LNCaP clone FGC (cell line): ENCODE results near the gene EPHA4.

Experiments
- DNase-seq: peaks from one replicate; pipeline ENCODE4 v3.0.0-alpha.2; 2011; ENCODE audit warnings: low read depth
- H3K4me3 ChIP-seq: 2 replicates; pipeline ENCODE4 v1.5.1; 2011; ENCODE audit warnings: mild to moderate bottlenecking, low read depth, low read length, control low read depth
- TF ChIP-seq, protein P1 (sequence below): IDR thresholded peaks from 2 replicates; pipeline ENCODE4 v1.5.1; 2012; ENCODE audit warnings: mild to moderate bottlenecking; ENCODE audit not compliant: control insufficient read depth, insufficient read depth; ENCODE audit errors: extremely low read depth

Gene EPHA4

DNA sequence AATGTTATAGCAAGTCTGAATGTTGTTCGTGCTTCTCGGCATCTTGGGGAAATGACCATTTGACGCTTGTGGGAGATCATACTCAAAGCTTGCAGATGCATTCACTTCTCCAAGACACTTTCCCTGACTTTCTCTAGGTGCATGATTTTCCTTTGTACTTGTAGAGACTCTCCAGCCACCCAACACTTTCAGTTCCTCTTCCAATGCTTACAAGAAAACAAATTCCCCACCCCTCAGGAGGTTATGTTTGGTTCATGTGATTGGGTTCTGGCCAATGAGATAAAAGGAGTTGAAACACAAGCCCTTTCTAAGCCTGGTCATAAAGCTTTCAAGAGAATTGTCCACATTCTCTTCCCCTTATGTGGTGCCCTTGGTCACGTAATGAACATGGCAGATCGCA lies 156.3 kb downstream of the EPHA4 start:
- TF ChIP-seq, protein P1, sequence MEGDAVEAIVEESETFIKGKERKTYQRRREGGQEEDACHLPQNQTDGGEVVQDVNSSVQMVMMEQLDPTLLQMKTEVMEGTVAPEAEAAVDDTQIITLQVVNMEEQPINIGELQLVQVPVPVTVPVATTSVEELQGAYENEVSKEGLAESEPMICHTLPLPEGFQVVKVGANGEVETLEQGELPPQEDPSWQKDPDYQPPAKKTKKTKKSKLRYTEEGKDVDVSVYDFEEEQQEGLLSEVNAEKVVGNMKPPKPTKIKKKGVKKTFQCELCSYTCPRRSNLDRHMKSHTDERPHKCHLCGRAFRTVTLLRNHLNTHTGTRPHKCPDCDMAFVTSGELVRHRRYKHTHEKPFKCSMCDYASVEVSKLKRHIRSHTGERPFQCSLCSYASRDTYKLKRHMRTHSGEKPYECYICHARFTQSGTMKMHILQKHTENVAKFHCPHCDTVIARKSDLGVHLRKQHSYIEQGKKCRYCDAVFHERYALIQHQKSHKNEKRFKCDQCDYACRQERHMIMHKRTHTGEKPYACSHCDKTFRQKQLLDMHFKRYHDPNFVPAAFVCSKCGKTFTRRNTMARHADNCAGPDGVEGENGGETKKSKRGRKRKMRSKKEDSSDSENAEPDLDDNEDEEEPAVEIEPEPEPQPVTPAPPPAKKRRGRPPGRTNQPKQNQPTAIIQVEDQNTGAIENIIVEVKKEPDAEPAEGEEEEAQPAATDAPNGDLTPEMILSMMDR, result no peak
- no peak overlapping the region for H3K4me3 ChIP-seq
- no peak for DNase-seq

DNA sequence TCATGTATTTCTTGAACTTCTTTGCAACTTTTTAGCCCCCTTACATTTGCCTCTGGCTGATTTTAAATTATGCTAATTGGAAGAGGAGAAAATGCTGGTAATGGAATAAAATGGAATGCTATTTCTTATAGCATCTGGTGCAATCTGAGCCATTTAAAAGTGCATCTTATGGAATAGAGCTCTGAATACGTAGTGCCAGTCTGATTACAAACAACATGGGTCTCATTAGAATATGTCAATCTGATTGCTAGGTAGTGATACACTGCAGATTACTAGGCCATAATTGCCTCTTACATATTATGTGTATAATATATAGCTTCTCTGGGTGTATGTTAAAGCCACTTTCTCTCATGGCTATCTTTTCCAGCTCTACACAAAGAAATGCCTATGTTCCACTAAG lies 159.1 kb downstream of the EPHA4 start:
- H3K4me3 ChIP-seq, result no peak overlapping the region
- TF ChIP-seq, protein P1, result no peak
- DNase-seq, result no peak

DNA sequence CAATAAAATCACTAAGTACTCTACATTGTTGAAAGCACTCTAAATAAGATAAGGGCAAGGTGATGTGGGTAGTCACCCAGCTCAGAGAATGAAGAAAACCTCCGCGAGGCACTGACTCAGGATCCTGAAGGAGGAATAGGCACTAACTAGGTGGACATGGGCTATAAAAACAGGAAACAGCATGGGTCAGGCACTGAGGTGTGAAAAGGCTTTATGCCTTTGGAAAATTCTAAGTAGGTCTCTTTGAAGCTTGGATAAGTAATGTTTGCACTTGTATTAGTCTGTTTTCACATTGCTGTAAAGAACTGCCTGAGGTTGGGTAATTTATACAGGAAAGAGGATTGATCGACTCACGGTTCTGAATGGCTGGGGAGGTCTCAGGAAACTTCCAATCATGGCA lies 161.6 kb downstream of the EPHA4 start:
- no peak overlapping the region for H3K4me3 ChIP-seq

DNA sequence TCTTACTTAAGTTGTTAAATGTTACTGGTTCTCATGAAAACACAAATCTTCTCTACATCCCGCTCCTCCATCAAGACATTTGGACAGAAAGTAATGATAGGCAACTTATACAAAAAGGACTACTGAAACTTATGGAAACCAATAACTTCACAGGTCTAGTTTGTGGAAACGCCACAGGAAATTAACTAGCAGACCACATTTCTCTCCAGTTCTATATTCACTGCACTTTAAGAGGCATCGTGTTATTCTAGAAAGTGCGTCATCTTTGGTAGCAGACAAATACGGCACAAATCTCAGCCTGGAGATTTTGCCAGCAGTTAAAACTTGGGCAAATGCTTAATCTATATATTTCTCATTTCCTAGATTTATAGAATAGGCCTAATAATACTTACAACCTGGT lies 164.3 kb downstream of the EPHA4 start:
- no peak for DNase-seq
- no peak overlapping the region for H3K4me3 ChIP-seq
- TF ChIP-seq, protein P1, result no peak

More for the DNA sequence above, 161.6 kb downstream of the EPHA4 start:
- DNase-seq, result no peak
- TF ChIP-seq, protein P1, result no peak

DNA sequence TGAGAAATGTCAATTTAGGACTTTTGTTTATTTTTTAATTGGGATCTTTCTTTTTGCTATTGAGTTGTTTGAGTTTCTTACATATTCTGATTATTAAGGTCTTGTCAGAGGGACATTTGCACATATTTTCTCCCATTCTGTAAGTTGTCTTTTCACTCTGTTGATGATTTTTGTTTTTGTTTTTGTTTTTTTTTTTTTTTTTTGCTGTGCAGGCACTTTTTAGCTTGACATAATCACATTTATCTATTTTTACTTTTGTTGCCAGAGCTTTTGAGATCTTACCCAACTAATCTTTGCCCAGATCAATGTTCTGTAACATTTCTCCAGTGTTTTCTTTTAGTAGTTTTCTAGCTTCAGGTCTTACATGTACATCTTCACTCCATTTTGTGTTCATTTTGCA lies 166.6 kb downstream of the EPHA4 start:
- no peak overlapping the region for H3K4me3 ChIP-seq
- DNase-seq, result no peak

DNA sequence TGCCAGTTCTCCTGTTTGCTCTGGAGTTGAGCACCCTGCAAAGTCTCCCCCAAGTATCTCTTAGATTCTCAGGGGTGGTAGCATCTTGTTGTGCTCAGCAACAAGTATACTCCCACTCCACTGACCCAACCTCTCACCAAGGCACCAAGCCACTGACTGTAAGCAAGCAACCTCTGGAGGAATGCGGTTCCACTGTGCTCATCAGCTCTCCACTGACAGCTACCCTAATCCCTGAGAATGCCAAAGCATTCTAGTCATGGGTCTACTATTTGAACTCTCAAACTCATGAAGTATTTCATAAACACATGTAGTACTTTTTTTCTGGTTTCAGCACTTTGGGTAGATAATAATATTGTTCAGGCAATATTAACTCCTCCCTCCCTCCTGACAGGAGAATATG lies 170.0 kb downstream of the EPHA4 start:
- no peak for DNase-seq

More for the DNA sequence above, 166.6 kb downstream of the EPHA4 start:
- TF ChIP-seq, protein P1, result no peak

DNA sequence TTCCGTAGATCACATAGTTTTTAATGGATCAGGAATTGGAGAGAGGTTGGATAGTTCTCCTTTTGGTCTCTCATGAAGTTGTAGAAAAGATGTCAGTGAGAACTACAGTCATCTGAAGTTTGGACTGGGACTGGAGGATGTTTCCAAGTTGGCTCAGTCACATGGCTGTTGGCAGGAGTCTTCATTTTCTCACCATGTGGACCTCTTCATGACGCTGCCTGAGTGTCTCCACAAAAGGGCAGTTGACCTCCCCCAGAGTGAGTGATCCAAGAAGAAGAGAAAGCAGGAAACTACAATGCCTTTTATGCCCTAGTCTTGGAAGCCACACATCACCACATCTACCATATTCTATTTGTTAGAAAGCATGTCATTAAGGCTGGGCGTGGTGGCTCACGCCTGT lies 171.7 kb downstream of the EPHA4 start:
- DNase-seq, result no peak
- TF ChIP-seq, protein P1, result no peak

More for the DNA sequence above, 170.0 kb downstream of the EPHA4 start:
- H3K4me3 ChIP-seq, result no peak overlapping the region
- TF ChIP-seq, protein P1, result no peak

More for the DNA sequence above, 171.7 kb downstream of the EPHA4 start:
- no peak overlapping the region for H3K4me3 ChIP-seq
